ENCODE results near the gene PTPRD.

DNA sequence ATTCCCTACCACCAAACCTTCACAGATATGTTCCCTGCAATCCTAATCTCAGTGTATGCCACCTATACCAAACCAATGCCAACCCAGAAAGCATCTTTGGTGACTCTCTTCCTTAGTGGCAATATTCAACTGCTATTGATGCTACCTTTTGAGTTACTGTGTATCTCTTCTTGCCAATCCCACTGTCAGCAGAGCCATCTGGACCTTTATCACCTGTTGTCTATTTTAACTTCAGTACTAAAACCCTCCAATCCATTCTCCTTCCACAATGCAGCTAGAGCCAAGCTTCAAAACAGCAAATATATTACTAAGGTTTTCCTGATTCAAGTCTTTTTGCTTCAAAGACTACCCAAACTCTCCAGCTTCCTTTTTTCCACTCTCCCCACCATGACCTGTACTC is 2036.1 kb downstream of the PTPRD start:
- TF ChIP-seq, protein P1, sequence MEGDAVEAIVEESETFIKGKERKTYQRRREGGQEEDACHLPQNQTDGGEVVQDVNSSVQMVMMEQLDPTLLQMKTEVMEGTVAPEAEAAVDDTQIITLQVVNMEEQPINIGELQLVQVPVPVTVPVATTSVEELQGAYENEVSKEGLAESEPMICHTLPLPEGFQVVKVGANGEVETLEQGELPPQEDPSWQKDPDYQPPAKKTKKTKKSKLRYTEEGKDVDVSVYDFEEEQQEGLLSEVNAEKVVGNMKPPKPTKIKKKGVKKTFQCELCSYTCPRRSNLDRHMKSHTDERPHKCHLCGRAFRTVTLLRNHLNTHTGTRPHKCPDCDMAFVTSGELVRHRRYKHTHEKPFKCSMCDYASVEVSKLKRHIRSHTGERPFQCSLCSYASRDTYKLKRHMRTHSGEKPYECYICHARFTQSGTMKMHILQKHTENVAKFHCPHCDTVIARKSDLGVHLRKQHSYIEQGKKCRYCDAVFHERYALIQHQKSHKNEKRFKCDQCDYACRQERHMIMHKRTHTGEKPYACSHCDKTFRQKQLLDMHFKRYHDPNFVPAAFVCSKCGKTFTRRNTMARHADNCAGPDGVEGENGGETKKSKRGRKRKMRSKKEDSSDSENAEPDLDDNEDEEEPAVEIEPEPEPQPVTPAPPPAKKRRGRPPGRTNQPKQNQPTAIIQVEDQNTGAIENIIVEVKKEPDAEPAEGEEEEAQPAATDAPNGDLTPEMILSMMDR (conservative IDR thresholded peaks at IDR 0.05; ENCODE audit: low read depth, low read length) = no peak
- TF ChIP-seq EZH2 (IDR thresholded peaks at IDR 0.05; ENCODE audit: borderline replicate concordance, low read depth, low read length, poor library complexity, severe bottlenecking) = no peak
